Globus pallidus (tissue), 1 donor: ENCODE data around the gene IPO4.

Experiments
- DNase-seq: peaks from one replicate; pipeline ENCODE4 v3.0.0-alpha.2; 2015; ENCODE audit warnings: low spot score

Gene IPO4

GRCh38 chr14:24130717-24131548 lies 57.7 kb downstream of the IPO4 start:
- DNase-seq, result no peak

- no peak for DNase-seq
These were observed 58.3 kb downstream of the IPO4 start, which contains the start of gene FITM1 for GRCh38 chr14:24130380-24130716. Gene FITM1, plus strand, starts transcription at chr14:24130659. Its CDS starts 905 bp downstream, at chr14:24131564.
